MM.1S (cell line): ENCODE data around the gene RITA1.

Source experiments
- DNase-seq: peaks from one replicate; pipeline ENCODE4 v3.0.0-alpha.2; 2015
- H2AFZ ChIP-seq: fragments of 300-600 bp; sonication (generic); 2 replicates; pipeline ENCODE4 v1.6.0; 2016; ENCODE audit warnings: antibody characterized with exemption, low read length
- H3F3A ChIP-seq: fragments of 300-600 bp; sonication (generic); 2 replicates; pipeline ENCODE4 v1.6.1; 2016; ENCODE audit warnings: mild to moderate bottlenecking, antibody characterized with exemption, low read length, moderate library complexity, mixed read lengths; ENCODE audit not compliant: insufficient read depth
- H3K27ac ChIP-seq: fragments of 300-600 bp; sonication (generic); 2 replicates; pipeline ENCODE4 v1.5.1; 2016; ENCODE audit warnings: mild to moderate bottlenecking, low read length
- H3K27me3 ChIP-seq: fragments of 300-600 bp; sonication (generic); replicated peaks from 2 replicates; pipeline ENCODE4 v1.6.0; 2016; ENCODE audit warnings: low read length; ENCODE audit not compliant: insufficient read depth
- H3K36me3 ChIP-seq: fragments of 300-600 bp; sonication (generic); replicated peaks from 2 replicates; pipeline ENCODE4 v1.6.1; 2016; ENCODE audit warnings: mild to moderate bottlenecking, low read length, mixed read lengths; ENCODE audit not compliant: insufficient read depth
- H3K4me1 ChIP-seq: fragments of 300-600 bp; sonication (generic); 2 replicates; pipeline ENCODE4 v1.6.1; 2016; ENCODE audit warnings: low read length, mixed read lengths
- H3K4me2 ChIP-seq: fragments of 300-600 bp; sonication (generic); 2 replicates; pipeline ENCODE4 v1.6.0; 2016; ENCODE audit warnings: low read depth, low read length
- H3K4me3 ChIP-seq: fragments of 300-600 bp; sonication (generic); 2 replicates; pipeline ENCODE4 v1.5.1; 2016; ENCODE audit warnings: low read length, mixed read lengths
- H3K79me2 ChIP-seq: fragments of 300-600 bp; sonication (generic); 2 replicates; pipeline ENCODE4 v1.6.1; 2016; ENCODE audit warnings: mixed run types, low read length, mixed read lengths
- H3K9ac ChIP-seq: fragments of 300-600 bp; sonication (generic); 2 replicates; pipeline ENCODE4 v1.6.1; 2016; ENCODE audit warnings: low read length, mixed read lengths
- H3K9me2 ChIP-seq: fragments of 300-600 bp; sonication (generic); replicated peaks from 2 replicates; pipeline ENCODE4 v1.6.1; 2016; ENCODE audit warnings: mild to moderate bottlenecking, low read length, mixed read lengths; ENCODE audit not compliant: insufficient read depth
- H3K9me3 ChIP-seq: fragments of 300-600 bp; sonication (generic); replicated peaks from 2 replicates; pipeline ENCODE4 v1.6.1; 2016; ENCODE audit warnings: mild to moderate bottlenecking, low read length, mixed read lengths; ENCODE audit not compliant: insufficient read depth
- H4K20me1 ChIP-seq: fragments of 300-600 bp; sonication (generic); 2 replicates; pipeline ENCODE4 v1.6.1; 2016; ENCODE audit warnings: mild to moderate bottlenecking, low read length, moderate library complexity, mixed read lengths; ENCODE audit not compliant: insufficient read depth
- CTCF ChIP-seq: fragments of 300-600 bp; sonication (generic); IDR thresholded peaks from 2 replicates; pipeline ENCODE4 v1.5.1; 2016; ENCODE audit warnings: antibody characterized with exemption, low read length, mixed read lengths
- EZH2 ChIP-seq: fragments of 300-600 bp; sonication (generic); optimal IDR thresholded peaks from 2 replicates; pipeline ENCODE3; 2017; ENCODE audit warnings: low read depth, mild to moderate bottlenecking, antibody characterized with exemption, low read length, mixed read lengths
- EZH2phosphoT487 ChIP-seq: fragments of 300-600 bp; sonication (generic); IDR thresholded peaks from 2 replicates; pipeline ENCODE4 v1.6.1; 2018; ENCODE audit warnings: antibody characterized with exemption, low read length

Gene RITA1

GRCh38 chr12:113185180-113186032 lies at the start of gene RITA1, which contains the start of gene DDX54:
Gene RITA1, plus strand, starts transcription at chr12:113185721. Its CDS starts 1,026 bp downstream, at chr12:113186747.
Gene DDX54, minus strand, starts transcription at chr12:113185478. Its CDS starts 27 bp downstream, at chr12:113185451.
- TF ChIP-seq EZH2, result no peak
- TF ChIP-seq EZH2phosphoT487, result no peak
- TF ChIP-seq CTCF, result no peak
- H3K27ac ChIP-seq, result peak within 1 kb of the TSS; percentile 79

GRCh38 chr12:113136128-113136989 lies 49.2 kb upstream of the RITA1 start:
- H3K27ac ChIP-seq, result no peak overlapping the region
- no peaks in the 10 kb centered on the region for H4K20me1 ChIP-seq
- TF ChIP-seq EZH2phosphoT487 (no peak), CTCF (no peak), EZH2 (no peak)
- H2AFZ ChIP-seq, result no peak overlapping the region
- DNase-seq, result no peak
- H3K9ac ChIP-seq, result no peak overlapping the region
- H3K4me3 ChIP-seq, result no peak overlapping the region; the same call in 1 of the 2 replicates
- H3K9me3 ChIP-seq, result no peaks in the 10 kb centered on the region
- H3K9me2 ChIP-seq, result no peaks in the 10 kb centered on the region
- no peaks in the 10 kb centered on the region for H3F3A ChIP-seq
- no peaks in the 10 kb centered on the region for H3K27me3 ChIP-seq
- no peaks in the 10 kb centered on the region for H3K79me2 ChIP-seq
- H3K4me1 ChIP-seq, result no peaks in the 10 kb centered on the region
- peak overlapping the region; percentile 37; the same call in 1 of the 2 replicates for H3K4me2 ChIP-seq
- H3K36me3 ChIP-seq, result no peaks in the 10 kb centered on the region

More at GRCh38 chr12:113185180-113186032, at the start of gene RITA1, which contains the start of gene DDX54:
- Histone ChIP-seq H4K20me1 (no peaks in the 10 kb centered on the region), H3K36me3 (no peaks in the 10 kb centered on the region), H3K9me3 (no peaks in the 10 kb centered on the region), H3K4me1 (peaks cover 5% of the 10 kb centered on the region; the same call in 1 of the 2 replicates), H3K4me2 (peak within 1 kb of the TSS; percentile 66; the same call in 1 of the 2 replicates), H3K27me3 (no peaks in the 10 kb centered on the region), H3K9ac (peak within 1 kb of the TSS; percentile 98), H3F3A (no peaks in the 10 kb centered on the region), H3K79me2 (peaks cover 46% of the 10 kb centered on the region), H3K9me2 (no peaks in the 10 kb centered on the region), H3K4me3 (peak within 1 kb of the TSS; percentile 88), H2AFZ (peak within 1 kb of the TSS; percentile 74)
- peak; percentile 69 for DNase-seq

GRCh38 chr12:113136990-113137511 lies 48.5 kb upstream of the RITA1 start:
- TF ChIP-seq EZH2 (no peak), CTCF (no peak), EZH2phosphoT487 (no peak)
- Histone ChIP-seq H3K9me3 (no peaks in the 10 kb centered on the region), H3K36me3 (no peaks in the 10 kb centered on the region), H3K4me1 (no peaks in the 10 kb centered on the region), H3K27me3 (no peaks in the 10 kb centered on the region), H3K9me2 (no peaks in the 10 kb centered on the region), H2AFZ (no peak overlapping the region), H3K9ac (no peak overlapping the region), H3K79me2 (no peaks in the 10 kb centered on the region), H4K20me1 (no peaks in the 10 kb centered on the region), H3F3A (no peaks in the 10 kb centered on the region), H3K4me3 (no peak overlapping the region), H3K4me2 (no peak overlapping the region), H3K27ac (no peak overlapping the region)
- no peak for DNase-seq
